Measurements from ENCODE around the gene TRIM17.
A peak's percentile ranks its signal among the peaks of the same experiment; 100 is the strongest.

The TRIM17 gene

DNA sequence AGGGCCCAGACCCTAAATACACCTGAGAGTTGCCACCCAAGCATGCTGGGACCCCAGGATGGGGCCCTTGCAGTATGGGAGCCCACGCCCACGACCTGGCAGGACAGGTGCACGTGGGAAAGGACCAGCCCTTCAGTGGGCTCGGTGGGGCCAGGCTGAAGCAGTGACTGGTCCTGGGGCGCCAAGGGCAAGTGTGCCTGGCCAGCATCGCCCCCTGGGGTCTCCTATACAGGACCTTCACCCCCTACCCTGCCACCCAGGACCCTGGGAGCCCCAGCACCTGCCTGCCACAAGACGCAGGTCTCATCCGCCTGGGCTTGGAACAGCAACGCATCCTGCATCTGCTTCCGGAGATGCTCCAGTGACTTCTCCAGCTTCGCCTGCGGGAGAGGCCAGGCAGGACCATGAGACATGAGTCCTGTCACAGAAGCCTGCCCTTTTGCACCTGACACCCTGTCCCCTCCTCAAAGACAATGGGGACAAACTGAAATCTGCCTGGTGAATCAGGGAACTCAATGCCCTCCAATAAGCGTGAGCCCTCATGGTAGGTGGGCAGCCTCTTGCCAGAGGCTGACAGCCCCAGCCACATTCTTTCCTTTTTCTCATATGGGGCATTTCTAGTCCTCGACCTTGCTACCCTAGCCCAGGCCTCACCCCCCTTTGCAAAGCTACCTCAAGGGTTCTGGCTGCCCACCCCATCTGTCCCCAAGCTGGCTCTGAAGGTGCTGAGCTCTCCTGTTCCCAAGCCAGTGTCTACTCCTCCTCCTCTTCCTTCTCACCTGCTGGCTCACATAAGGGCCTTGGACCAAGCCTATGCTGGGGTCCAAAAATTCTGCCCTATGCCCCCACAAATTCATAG is 14.7 kb downstream of the TRIM17 start:
- DNase-seq (ENCODE audit: low read depth, low spot score) = no peak

DNA sequence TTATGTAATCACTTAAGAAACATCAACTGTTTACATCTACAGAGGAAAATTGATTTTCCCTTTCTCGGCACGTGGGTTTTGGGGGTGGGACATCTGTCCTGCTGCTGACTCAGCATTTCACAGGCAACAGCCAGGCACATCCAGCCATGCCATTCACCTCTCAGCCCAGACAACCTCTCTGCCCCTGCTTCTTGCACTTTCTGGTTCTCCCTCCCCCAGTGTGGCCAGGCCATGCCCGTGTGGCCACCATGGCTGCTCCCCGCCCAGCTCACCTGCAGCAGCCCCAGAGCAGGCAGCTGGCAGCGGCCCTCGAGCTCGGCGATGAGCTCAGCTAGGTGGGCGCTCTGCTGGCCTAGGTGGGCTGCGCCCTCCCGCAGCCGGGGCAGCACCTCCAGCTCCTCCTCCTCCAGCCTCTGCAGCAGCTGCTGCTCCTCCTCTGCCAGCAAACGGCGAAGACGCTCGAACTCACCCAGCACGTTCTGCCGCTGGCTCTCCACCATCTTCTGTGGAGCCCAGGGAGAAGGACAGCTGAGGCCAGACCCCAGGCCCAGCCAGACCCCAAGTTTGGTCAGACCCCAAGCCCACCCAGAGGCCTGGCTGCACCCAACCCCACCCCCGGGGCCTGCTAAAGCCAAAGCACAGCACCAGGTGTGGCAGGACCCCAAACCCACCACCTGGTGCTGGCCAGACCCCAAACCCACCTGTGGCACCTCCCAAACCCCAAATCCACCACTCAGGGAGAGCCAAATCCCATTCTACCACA is 15.8 kb downstream of the TRIM17 start:
- DNase-seq (ENCODE audit: low read depth, low spot score) = no peak

DNA sequence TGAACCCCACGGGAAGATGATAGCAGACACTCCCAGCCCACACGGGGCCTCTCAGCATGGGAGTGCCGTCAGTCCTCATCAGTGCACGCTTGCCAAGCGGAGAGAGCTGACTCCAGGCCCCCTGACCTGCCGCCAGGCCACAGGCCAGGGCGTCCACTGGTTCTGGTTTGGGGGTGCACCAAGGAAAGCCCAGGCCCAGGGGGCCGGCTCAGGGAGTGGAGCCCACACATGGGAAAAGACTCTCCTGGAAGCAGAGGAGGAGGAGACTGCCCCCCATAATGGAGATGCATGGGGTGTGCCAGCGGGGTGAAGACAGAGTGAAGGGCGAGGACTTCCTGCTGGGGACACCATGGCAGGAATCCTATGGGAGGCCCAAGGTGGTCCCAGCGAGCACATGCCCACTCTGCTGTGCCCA is 16.4 kb downstream of the TRIM17 start:
- no peak for DNase-seq (ENCODE audit: low read depth, low spot score)

DNA sequence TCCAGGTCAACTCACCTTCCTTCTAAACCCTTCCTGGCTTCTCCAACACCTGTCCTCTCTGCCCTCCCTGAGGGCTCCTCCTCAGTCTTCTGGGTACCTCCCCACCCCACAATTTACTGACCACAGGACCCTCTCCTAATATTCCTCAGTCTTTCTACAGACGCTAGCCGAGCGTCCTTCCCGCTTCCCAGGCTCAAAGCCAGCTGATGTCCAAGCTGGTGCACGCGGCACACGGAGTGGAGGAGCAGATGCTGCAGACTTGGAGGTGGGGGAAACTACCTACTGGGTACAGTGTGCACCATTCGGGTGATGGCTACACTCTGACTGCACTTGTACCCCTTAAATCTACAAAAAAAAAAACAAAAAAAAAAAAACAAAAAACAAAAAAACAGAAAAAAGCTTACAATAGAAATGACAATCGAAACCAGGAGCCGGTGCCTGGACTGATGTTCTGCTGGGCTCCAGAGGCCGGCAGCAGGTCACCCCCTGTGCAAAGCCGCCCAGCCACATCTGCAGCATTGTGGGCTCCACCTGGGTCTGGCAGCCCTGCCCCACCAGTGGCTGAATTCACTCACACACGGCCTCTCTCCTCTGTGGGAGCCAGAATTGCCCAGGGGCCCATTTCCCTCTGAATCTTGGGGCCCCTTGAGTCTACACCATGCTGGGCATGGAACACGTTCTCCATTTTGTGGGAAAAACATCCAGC is 17.0 kb downstream of the TRIM17 start:
- no peak for DNase-seq (ENCODE audit: low read depth, low spot score)

DNA sequence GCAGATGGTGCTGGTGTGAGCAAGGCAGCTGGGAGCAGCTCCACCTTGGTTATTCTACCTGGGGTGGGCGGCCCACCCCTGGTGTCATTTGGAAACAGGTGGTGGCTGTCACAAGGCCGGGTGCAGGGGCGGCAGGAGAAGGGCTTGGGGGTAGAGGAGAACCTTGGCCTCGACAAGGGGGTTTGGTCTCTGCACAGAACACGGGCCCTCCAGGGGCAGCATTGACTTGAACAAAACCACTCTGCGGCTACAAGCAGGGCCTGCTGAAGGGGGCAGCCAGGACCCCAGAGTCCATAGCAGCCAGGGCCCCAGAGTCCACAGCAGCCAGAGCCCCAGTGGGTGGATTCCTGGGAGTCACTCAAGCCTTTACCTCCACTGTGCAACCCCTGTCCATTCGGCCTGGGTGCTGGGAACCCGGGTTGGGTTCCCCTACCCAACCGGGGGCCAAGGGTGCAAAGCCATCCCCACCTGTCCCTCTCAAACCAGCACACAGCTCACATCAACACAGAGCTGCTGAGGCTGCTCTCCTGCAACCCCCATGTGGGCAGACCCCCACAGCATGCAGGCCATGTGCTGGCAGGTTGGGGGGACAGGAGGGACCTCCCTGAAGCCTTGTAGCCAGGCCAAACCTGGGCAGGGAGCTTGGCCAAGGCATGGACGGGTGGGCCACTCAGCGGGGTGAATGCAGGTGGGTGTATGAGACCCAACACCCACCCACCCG is 17.8 kb downstream of the TRIM17 start:
- no peak for DNase-seq (ENCODE audit: low read depth, low spot score)

DNA sequence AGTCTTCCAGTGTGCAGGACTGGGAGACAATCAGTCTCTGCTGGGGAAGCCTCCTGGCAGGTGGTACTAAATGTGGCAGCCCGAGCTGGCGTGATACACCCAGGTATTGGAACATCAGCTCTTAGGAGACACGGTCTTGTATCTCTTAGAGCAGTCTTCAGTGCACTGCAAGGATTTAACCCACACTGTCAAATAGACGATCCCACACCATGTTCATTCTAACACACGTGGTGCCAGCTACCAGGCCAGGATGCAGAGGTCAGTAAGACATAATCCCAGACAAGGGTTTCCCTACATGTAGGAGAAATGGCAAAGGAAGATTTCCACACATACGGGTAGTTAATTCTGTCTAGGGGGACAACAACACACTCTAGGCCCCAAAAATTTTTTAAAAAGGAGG is 18.7 kb downstream of the TRIM17 start:
- no peak for DNase-seq (ENCODE audit: low read depth, low spot score)

DNA sequence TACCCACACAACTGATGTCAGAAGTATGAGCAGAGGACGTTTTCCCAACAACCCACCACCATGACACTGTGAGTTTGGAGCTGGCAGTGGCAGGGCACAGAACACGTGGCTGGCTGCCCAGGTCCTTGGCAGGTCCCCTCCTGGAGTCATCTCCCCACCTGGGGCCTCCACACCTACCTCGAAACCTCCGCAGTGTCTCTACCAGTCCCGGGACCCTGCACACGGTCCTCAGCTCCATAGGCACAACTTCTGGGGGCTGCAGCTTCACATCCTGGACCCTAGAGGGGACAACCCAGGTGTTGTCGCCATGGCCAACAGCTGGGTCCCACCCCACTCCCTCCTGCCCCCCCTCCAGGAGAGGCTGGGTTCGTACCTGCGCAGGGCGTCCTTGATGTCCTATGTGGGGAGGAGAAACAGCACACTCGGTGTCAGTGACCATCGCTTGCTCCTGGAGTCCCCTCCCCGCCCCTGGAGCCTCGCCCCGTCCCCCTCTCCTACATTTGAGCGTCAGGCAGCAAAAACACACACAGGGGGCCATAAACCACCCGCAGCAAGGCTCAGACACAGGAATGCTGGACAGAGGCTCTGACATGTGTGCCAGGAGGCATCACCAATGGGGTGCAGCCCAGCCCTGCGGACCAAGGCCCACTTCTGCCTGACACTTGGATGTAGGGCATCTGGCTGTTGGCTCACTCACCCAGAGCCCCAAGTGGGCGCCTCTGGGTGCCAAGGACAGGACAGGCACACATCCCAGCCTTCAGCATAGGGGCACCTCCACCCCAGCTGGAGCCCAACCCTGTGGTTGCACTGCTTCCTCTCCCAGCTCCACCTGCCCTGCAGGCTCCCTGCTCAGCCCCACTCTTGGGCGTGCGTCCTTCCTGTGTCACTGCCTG is 19.6 kb downstream of the TRIM17 start:
- DNase-seq (ENCODE audit: low read depth, low spot score) = no peak

DNA sequence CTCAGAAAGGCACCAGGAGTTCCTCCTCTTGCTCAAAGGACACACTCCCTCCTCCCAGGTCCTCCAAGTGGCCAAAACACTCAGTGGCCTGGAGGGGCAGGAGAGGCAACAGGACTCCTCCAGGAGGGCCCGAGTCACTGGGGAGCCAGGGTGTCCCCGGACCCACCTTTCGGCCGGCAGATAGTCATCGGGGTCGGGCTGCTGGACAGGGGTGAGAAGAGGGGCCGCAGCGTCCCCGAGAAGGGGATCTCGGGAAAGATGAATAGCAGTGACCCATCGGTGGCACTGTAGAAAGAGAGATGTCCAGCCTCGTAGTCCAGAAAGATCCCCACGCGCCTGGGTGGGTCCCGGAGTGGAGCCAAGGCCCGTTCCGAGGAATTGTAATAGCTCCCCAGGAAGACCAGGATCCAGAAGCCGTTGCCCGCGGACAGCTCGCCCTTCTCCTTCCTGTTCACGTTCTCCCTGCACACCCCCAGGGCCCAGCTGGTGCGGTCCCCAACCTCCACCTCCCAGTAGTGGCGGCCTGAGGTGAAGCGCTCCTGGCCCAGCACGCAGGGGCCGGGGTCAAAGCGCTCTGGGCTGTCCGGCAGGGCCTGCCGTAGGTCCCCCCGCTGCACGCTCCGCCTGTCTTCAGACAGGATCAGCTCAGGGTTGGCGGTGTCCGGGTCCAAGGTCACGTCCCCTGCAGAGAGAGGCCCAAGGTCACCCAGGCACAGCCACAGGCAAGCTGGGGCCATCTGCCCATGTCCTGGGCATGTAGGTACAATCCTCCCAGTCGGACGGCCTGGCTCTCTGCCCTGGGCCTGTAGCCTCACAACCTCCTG is 21.9 kb downstream of the TRIM17 start:
- no peak for DNase-seq (ENCODE audit: low read depth, low spot score)

DNA sequence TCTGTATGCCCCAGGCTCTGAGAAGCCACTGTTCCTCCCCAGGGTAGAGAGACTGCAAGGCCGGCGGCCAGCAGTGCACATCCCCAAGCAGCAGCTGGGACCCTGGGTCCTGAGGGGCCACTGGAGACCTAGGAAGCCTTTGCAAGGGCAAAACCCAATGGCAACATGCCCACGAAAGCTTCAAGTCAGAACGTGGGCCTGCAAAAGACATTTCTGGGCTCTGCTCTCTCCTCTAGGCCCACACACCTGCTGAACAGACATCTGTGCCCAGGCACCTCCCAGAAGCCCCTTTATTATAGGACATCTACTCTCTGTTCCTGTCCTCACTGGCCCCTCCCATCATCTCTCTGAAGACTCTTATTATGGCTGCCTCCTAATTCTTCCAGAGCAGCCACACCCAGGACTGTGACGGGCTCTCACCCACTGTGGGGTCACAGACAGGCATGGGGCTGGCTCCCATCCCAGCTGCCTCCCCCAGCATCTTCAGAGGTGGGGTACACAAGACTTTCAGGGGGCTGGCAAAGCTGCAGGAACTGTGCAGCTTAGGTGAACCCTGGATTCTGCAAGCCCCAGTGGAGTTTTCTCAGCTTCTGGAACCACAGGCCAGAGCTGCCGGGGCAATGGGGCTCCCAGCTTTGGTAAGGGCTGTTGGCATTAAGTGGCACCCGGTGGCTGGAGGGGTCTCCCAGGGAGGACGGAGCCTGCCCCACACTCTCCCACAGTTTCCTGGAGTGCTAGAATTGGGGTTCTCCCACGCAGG is 22.7 kb downstream of the TRIM17 start:
- DNase-seq (ENCODE audit: low read depth, low spot score) = no peak

DNA sequence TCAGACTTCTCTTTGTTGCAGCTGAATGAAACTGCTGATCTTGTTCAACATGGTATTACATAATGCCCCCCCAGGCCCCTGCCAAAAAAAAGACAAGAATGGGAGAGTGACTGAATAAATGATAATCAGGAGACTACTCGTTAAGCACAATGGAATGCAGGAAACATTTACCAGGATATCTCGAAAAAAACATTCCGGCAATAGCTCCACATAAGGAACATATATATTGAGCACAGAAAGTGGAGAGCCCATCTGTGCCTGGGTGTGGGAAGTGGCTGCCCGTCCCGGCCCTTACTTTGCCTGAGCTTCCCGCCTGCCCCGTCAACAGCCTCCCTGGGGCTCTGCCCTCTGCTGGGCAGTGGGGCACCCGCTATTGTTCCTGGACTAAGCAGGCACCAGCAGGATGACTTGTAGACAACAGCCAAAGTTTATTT is 23.4 kb downstream of the TRIM17 start:
- no peak for DNase-seq (ENCODE audit: low read depth, low spot score)

DNA sequence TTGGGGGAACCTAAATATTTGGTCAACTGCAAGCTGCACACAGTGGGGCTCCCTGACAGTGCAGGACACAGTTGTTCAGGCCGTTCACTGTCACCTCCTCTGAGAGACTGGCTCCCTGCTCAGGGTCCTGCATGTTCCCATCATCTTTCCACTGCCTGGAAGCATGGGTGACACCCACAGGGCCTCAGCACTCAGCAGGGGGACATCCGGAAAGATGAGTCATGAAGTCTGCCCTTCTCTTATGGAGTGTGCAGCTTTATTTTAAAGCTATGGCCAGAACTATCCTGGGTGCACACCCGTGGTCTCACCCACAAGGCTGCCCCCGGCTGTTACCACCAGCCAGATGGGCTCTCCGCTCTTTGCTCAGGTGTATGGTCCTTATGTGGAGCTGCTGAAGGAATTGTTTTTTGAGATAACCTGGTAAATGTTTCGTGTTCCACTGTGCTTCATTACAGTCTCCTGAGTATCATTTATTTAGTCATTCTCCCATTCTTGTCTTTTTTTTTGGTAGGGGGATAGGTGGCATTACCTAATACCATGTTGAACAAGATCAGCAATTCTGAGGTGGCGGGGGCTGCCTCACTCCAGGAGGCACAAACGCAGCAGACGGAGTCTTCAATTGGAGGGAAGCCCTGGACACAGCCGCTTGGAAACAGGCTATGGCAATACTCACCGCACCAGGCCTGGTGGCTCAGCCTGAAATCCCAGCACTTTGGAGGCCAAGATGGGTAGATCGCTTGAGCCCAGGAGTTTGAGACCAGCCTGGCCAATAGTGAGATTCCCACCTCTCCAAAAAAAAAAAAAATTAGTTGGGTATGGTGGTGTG is 24.3 kb downstream of the TRIM17 start:
- DNase-seq (ENCODE audit: low read depth, low spot score) = peak; percentile 33

DNA sequence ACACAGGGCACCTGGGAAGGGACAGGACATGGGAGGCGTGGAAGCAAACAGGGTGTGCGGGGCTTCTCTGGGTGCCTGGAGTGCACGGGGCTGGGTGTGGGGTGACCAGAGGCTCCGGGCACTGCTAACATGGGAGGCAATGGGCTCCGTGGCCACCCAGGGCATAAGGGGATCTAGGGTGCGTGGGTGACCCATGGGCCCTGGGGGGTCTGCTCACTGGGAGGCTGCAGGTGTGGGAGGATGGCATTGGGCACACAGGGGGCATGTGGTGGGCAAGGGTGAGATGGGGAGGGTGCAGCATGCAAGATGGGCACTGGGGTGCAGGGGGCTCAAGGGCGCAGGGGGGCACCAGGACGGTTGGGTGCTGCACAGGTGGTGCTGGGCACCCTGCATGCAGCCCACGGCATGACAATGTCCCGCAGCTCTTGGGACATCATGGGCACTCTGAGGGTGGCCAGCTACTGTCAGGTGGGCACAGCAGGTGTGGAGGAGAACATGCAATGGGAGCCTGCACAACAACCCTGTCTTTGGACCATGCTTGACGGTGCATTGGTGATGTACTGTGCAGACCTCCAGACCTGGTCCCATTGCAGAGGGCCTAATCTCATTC is 25.1 kb downstream of the TRIM17 start:
- no peak for DNase-seq (ENCODE audit: low read depth, low spot score)

DNA sequence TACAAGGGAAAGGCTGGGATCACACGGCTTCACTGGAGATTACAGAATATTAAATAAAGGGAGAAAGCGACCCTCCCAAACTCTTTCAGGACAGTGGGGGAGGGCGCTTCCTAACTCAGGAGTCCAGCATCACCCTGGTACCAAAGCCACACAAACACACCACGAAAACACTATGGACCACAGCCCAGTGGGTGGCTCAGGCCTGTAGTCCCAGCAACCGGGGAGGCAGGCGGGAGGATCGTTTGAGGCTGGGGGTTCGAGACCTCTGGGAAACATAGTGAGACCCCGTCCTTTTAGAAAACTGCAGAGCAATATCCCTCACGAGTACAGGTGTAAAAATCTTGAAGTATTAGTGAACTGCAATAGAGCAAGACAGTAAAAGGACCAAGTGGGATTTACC is 26.0 kb downstream of the TRIM17 start:
- no peak for DNase-seq (ENCODE audit: low read depth, low spot score)

DNA sequence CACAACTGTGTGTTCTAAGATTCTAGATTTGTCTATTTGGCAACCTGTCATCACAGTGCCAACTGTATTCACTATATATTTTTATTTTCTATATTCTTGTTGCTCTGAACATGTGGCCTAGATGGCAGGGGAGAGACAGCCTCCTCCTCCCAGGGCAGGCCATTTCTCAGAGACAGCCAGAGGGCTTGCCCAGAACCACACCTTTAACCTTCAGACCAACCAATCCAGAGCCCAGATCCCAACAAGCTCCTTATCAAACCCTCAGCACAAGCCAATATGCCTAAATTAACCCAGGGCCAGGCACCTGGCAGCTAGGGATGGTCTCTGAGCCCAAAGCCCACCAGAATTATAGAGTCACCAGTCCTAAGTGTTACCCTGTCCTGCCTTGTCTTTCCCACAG is 29.3 kb downstream of the TRIM17 start:
- DNase-seq (ENCODE audit: low read depth, low spot score) = no peak

DNA sequence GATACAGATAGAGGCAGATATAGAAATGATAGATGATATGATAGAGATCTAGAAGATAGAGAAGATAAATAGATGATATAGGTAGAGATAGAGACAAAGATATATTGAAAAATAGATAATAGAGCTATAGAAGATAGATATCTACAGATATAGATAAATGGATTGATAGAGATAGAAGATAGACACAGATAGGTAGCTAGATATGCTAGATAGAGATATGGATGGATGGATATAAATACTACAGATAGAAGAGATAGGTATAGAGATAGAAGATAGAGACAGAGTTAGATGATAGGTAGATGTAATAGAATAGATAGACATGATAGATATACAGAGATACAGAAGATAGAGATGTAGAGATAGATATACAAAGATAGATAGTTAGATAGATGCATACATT is 31.4 kb downstream of the TRIM17 start:
- DNase-seq (ENCODE audit: low read depth, low spot score) = no peak

DNA sequence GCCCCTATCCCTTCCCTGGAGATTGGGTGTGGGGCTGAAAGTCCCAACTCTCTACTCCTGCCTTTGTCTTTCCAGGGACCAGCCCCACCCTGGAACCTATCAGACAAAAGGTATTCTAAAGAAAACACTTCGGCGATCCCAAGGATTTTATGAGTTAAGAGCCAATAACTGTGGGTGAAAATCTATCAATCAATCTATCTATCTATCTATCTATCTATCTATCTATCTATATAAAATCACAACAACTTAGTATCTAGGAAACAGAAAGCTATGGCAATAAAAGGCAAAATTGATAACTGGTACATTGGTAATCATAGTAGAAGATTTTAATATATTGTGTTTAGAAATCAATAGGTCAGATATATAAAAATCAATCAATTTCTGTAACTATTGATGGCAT is 32.9 kb downstream of the TRIM17 start:
- no peak for DNase-seq (ENCODE audit: low read depth, low spot score)

DNA sequence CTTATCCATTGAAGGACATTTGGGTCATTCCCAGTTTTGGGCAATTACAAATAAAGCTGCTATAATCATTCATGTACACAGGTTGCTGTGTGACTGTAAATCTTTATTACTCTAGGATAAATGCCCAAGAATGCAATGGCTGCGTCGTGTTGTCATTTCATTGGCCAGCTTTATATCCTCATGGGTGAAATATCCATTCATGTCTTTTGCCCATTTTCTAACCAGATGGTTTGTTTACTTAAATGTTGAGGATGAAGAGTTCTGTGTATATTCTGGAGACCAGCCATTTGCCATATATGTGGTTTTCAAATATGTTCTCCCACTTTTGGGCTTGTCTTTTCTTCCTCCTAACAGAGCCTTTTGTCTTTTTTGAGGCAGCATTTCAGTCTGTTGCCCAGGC is 35.3 kb downstream of the TRIM17 start:
- no peak for DNase-seq (ENCODE audit: low read depth, low spot score)

DNA sequence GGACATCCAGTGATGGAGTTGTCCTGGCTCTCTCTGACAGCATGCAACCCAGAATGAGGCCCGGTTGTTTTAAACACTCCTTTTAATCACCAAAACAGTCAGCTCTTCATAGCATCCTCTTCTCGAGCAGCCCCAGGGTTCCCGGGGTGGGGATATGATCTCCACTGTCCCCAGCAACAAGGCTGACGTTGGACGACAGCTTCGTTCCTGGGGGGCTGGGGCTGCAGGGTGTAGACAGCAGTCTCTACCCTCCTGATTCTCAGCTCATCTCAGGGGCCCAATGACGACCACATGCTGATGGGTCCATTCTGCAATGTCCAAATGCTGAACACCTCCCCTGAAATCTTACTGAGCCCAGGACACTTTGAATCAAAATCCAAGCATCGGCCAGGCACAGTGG is 37.0 kb downstream of the TRIM17 start:
- no peak for DNase-seq (ENCODE audit: low read depth, low spot score)

All from brain pericyte (primary cell).